ENCODE data around the gene FOXP1. TPM values are rescaled to one million over a fixed set of nuclear protein-coding genes. Genes with fewer than 3 reads are reported as not detected.

Gene FOXP1
- polyA plus RNA-seq, 1 donor from 2014 or later, result 5.6 TPM

DNA sequence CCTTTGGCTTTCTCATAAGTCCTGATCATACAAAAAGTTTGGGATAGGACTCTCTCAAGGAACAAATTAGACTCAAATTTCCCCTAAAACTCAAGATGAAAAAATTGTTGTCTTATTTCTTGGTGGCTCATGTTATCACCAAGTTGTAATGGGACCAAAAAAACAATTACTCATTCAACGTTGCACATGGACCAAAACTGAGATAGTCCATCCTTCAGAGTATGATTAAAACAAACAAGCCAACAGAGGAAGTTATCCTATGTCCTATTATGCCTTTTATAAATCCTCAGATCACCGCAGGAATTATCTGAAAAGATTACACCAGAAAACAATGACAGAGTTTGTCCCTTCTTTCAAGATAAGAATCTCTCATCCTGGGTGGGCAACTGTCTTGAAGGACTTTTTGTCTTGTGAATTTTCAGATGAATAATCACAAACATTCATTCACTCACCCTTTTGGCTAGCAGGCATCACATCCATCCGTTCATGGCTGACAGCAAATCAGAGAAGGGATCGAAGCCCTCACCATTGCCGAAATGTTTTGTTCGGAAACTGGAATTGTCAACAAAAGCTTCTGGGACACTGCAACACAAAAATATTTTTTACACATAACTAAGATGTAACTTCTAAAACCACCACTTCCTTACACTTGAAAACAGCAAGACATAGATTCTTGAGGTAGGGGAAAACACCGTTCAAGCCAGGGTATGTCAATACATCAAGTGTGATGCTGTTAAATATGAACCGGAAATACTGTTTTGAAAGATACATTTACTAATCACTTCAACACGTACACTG, 90.4 kb downstream of the FOXP1 start:
- TF ChIP-seq EZH2 (IDR thresholded peaks at IDR 0.05; ENCODE audit: borderline replicate concordance, insufficient read depth, low read length, poor library complexity, severe bottlenecking) (no peak), REST (IDR thresholded peaks at IDR 0.05; ENCODE audit: borderline replicate concordance) (no peak), TAF1 (IDR thresholded peaks at IDR 0.05; ENCODE audit: low read depth) (no peak), MXI1 (conservative IDR thresholded peaks at IDR 0.05; ENCODE audit: poor library complexity, severe bottlenecking) (no peak)
- TF ChIP-seq, protein P1, sequence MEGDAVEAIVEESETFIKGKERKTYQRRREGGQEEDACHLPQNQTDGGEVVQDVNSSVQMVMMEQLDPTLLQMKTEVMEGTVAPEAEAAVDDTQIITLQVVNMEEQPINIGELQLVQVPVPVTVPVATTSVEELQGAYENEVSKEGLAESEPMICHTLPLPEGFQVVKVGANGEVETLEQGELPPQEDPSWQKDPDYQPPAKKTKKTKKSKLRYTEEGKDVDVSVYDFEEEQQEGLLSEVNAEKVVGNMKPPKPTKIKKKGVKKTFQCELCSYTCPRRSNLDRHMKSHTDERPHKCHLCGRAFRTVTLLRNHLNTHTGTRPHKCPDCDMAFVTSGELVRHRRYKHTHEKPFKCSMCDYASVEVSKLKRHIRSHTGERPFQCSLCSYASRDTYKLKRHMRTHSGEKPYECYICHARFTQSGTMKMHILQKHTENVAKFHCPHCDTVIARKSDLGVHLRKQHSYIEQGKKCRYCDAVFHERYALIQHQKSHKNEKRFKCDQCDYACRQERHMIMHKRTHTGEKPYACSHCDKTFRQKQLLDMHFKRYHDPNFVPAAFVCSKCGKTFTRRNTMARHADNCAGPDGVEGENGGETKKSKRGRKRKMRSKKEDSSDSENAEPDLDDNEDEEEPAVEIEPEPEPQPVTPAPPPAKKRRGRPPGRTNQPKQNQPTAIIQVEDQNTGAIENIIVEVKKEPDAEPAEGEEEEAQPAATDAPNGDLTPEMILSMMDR (IDR thresholded peaks at IDR 0.05; ENCODE audit: poor library complexity, severe bottlenecking), result no peak
- no peak overlapping the region for H2AFZ ChIP-seq (ENCODE audit: low read depth, low read length)
- H3K27ac ChIP-seq (ENCODE audit: low read length), result no peak overlapping the region
- no peaks in the 10 kb centered on the region for H3K27me3 ChIP-seq (ENCODE audit: insufficient read depth, low read depth, low read length)
- no peaks in the 10 kb centered on the region for H4K20me1 ChIP-seq (ENCODE audit: insufficient read depth)
- peaks cover 7% of the 10 kb centered on the region for H3K9me3 ChIP-seq (ENCODE audit: low read length)
- no peak overlapping the region for H3K4me3 ChIP-seq (ENCODE audit: low read length)
- no peaks in the 10 kb centered on the region for H3K36me3 ChIP-seq (ENCODE audit: insufficient read depth, low read length)
- no peaks in the 10 kb centered on the region for H3F3A ChIP-seq (ENCODE audit: insufficient read depth, low read length, poor library complexity, severe bottlenecking)
- H3K9ac ChIP-seq (ENCODE audit: low read length), result no peak overlapping the region
- H3K4me2 ChIP-seq (ENCODE audit: low read length), result no peak overlapping the region
- H3K9me2 ChIP-seq (ENCODE audit: insufficient read depth, low read length), result no peaks in the 10 kb centered on the region
- no peaks in the 10 kb centered on the region for H3K79me2 ChIP-seq (replicated peaks; ENCODE audit: insufficient read depth, low read length)

- no peaks in the 10 kb centered on the region for H3K9me2 ChIP-seq (ENCODE audit: insufficient read depth, low read length)
- no peak for TF ChIP-seq SMC3 (conservative IDR thresholded peaks at IDR 0.05; ENCODE audit: poor library complexity)
- TF ChIP-seq POLR2AphosphoS5 (IDR thresholded peaks at IDR 0.05), result no peak
- TF ChIP-seq REST (IDR thresholded peaks at IDR 0.05; ENCODE audit: borderline replicate concordance), result no peak
- TF ChIP-seq MXI1 (conservative IDR thresholded peaks at IDR 0.05; ENCODE audit: poor library complexity, severe bottlenecking), result no peak
- TF ChIP-seq TAF1 (IDR thresholded peaks at IDR 0.05; ENCODE audit: low read depth), result no peak
- TF ChIP-seq, protein P1 (IDR thresholded peaks at IDR 0.05; ENCODE audit: poor library complexity, severe bottlenecking), result no peak
- no peak overlapping the region for H3K27ac ChIP-seq (ENCODE audit: low read length)
- H4K20me1 ChIP-seq (ENCODE audit: insufficient read depth), result no peaks in the 10 kb centered on the region
- H2AFZ ChIP-seq (ENCODE audit: low read depth, low read length), result no peak overlapping the region
- H3K79me2 ChIP-seq (replicated peaks; ENCODE audit: insufficient read depth, low read length), result no peaks in the 10 kb centered on the region
- no peaks in the 10 kb centered on the region for H3K36me3 ChIP-seq (ENCODE audit: insufficient read depth, low read length)
- H3K9me3 ChIP-seq (ENCODE audit: low read length), result peaks cover 7% of the 10 kb centered on the region
- no peak overlapping the region for H3K4me2 ChIP-seq (ENCODE audit: low read length)
- H3F3A ChIP-seq (ENCODE audit: insufficient read depth, low read length, poor library complexity, severe bottlenecking), result no peaks in the 10 kb centered on the region
- no peak overlapping the region for H3K4me3 ChIP-seq (ENCODE audit: low read length)
- H3K9ac ChIP-seq (ENCODE audit: low read length), result no peak overlapping the region
- no peaks in the 10 kb centered on the region for H3K27me3 ChIP-seq (ENCODE audit: insufficient read depth, low read depth, low read length)
These were observed 91.0 kb downstream of the FOXP1 start for GRCh38 chr3:71492566-71492965.
